Sciatic nerve (tissue), 2 donors: ENCODE measurements around the gene PTPRN2. TPM values are rescaled to one million over a fixed set of nuclear protein-coding genes. Genes with fewer than 3 reads are reported as not detected.

Source experiments
- ATAC-seq: fragments of 200-7000 bp; cut with Tn5 transposase; one replicate; pipeline ENCODE4 v1.9.1; 2020; ENCODE audit warnings: mild to moderate bottlenecking, moderate library complexity
- DNase-seq: peaks from one replicate; pipeline ENCODE4 v3.0.0-alpha.2; 2020; ENCODE audit warnings: low spot score
- intact Hi-C: fragments of 100-400 bp; cut with DNase I; formaldehyde crosslinking; loops from one replicate; pipeline ENCODE4 v1.14.2; 2022
- total RNA-seq: library from RNA; stranded (reverse); fragmentation: NEBNext Ultra II Directional; extraction: Animal tissue kit (Norgen Biotek cat#: 25700); gene quantifications from one replicate; pipeline ENCODE4 v1.2.1, GENCODE V29; 2021
- donor health status: DM: no; HTN: no; CAD: no.
- donor health status: DM: no; HTN: no; CAD: no.

Gene PTPRN2
- total RNA-seq, 1 donor from 2014 or later: 12.7 TPM

DNA sequence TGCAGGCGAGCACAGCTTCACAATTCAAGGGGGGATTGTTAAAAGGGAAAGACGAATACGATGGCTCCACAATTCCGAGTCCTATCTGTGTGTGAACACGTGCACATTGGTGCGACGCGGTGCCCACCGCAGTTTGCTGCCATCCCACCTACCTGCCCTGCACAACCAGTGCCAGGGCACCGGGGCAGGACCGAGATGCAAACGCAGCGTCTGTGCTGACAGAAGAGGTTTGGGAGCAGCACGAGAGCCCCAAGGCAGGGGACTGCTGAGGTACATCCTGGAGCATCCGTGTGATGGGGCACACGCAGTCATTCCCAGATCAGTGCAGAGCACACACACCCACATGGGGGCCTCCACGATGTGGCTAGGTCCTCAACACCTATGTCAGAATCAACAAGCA is 1029.6 kb downstream of the PTPRN2 start:
- ATAC-seq (no peak), DNase-seq (peak; percentile 40)
- intact Hi-C loops: no loop called here

DNA sequence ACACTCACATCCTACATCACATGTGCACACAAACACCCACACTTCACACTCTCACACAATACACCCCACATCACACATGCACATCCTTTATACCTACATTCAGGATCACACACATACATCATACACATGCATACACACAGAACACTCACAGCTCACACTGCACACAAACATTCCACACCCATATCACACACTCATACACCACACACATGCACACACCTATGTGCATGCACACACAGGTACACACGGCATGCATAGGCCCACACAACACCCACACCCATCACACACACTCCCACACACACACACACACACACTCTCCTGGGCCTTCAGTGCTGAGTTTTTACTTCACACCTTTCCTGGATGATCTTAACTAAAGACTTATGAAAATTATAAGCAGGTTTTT is 1030.4 kb downstream of the PTPRN2 start:
- ATAC-seq (no peak), DNase-seq (peak; percentile 1)
- intact Hi-C loops: no loop called here

DNA sequence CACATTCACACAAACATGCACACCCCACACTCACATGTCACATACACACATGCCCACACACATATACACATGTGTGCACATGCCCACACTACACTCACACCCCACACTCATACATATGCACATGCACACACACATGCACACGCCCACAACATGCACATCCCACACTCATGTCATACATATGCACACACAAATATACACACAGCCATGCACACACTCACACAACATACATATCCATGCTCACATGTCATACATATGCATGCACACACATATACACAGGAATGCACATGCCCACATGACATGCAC is 1031.0 kb downstream of the PTPRN2 start:
- DNase-seq (peak; percentile 6), ATAC-seq (no peak)
- intact Hi-C loops: no loop called here

DNA sequence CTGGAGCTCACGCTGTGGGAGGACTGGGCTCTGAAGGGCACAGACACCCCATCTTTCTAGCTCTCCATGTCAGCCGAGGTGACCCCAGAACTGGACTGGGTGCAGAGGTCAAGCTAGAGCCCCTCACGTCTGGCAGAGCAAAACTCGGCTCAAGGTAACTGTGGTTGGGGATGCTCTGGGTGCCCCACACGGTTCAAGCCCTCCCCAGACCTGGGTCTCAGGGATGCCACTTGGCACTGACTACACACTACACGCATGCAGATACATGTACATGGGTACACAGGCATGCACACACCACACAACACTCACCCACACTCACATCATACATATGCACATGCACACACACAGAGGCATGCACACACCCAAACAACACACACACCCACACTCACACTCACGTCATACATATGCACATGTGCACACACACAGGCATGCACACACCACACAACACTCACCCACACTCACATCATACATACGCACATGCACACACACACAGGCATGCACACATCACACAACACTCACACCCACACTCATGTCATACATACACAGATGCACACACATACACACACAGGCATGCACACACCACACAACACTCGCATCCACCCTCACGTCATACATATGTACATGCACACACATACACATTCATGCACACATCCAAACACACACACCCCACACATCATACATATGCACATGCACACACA is 1031.5 kb downstream of the PTPRN2 start:
- DNase-seq (no peak), ATAC-seq (no peak)
- intact Hi-C loops: no loop called here

DNA sequence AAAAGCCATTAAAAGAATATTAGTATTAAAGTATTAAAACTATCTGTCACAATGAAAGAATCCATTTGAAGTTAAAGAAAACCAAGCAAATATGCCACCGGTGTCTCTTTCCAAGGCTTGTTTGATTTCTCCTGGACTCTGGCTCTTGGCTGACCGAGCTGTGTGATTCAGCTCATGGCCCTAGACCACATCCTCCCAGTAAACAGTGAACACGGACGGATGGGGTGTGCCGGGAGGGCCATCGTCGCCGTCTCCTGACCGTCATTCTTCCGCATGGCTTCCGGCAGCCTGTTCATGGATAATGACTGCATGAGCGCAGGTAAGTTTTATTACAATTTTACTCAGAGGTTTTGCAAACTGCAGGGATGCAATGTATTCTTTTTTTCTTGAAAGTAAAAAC is 1032.3 kb downstream of the PTPRN2 start:
- intact Hi-C loops: no loop called here
- DNase-seq: peak; percentile 42
- no peak for ATAC-seq

DNA sequence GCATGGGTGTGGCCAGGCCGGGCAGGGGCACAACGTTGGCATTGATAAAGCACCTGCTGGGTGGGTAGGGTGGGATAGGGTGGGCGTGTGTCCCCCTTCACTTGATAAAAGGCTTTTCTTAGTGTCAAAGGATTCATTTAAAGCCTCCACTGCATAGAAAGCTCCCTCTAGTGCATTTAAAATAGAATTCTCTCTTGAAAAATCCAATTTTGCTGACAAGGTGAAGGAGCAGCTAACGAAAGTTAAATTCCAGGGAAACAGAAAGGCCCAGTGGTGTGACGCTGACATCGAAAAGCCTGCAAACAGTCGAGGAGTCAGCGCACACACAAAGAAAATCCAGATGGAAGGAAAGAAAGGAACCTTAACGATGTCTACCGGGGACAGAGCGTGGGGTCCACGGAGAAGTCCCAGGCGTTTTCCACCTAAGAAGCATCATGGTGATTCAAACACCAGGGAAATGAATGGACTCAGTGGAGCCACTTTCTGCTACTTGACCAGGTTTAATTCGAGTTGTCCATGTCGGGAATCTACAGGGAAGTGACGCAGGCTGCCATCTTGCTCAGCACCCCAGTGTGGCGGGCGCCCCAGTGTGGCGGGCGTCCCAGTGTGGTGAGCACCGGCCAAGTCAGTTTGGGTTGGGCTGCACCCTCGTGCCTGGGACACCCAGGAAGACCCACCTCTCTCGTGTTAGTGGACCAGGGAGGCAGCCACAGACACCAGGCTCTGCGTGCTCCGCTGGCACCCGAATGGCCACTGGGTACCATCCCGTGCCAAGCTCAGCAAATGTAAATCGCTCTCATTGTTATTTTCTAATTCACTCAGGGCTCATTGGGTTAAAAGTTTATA is 1033.0 kb downstream of the PTPRN2 start:
- ATAC-seq: no peak
- peak; percentile 28 for DNase-seq
- intact Hi-C loops: no loop called here

DNA sequence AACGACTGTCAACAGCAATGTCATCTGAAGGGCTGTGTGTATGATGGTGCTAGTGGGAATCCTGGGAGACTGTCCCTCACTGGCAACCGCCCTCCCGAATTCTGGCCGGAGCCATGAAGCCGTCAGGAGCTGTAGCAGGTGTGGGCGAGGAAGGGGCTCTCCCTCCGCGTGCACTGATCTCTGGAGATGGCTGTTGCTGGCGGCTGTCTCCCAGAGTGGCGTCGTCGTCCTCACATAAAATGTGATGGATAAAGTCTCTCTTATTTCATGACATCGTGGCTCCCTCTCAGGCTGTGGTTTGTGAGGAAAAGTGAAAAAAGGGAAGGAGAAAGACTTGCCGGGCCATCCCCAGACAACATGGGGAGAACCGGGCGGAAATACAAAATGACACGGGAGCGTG is 1034.4 kb downstream of the PTPRN2 start:
- ATAC-seq (no peak), DNase-seq (peak; percentile 30)
- intact Hi-C loops: no loop called here

DNA sequence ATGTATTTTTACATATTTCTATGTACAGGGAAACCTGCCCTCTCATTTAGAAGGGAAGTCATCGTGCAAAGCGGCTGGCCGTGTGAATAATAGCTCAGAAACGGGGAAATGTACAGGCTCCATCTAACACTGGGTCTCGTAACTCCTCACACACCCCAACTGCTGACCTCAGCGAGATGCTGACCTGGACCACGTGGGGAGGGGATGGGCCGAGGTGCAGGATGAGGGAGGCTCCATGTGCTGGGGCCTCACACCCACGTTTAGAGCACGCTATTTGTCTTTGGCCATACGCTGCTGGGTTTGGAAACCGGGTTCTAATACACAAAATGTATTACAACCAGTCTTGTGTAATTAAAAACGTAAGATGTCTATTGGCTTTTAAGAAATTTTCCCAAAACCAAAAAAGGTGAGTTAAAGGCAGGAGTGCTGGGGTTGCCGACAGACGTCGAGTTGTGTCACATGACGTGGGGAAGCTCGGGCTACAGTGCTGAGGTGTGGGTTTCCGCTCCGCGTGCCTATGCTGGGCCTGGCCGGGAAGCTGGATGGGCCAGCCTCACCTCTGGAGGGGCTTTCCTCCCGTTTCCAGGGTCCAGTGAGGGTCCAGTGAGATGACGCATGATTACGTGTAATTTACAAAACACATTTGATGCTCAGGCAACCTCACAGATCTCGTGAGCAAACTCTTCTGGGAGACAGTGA is 1035.2 kb downstream of the PTPRN2 start:
- intact Hi-C loops: no loop called here
- DNase-seq (peak; percentile 38), ATAC-seq (no peak)

DNA sequence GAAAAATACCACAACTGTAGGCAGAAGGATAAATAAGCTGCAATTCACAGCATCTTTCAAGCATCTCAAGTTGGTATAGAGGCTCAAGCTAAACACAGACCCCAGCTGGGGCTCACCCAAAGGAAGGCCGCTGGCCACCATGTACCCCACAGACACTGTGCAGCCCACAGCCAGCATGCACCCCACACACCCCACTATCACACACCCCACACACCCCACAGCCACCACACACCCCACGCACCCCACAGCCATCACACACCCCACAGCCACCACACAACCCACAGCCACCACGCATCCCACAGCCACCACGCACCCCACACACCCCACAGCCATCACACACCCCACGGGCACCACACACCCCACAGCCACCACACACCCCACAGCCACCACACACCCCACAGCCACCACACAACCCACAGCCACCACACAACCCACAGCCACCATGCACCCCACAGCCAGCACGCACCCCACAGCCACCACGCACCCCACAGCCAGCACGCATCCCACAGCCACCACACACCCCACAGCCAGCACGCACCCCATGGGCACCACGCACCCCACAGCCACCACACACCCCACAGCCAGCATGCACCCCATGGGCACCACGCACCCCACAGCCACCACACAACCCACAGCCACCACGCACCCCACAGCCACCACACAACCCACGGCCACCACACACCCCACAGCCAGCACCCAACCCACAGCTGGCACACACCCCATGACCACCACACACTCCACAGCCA is 1036.1 kb downstream of the PTPRN2 start:
- intact Hi-C loops: no loop called here
- ATAC-seq (no peak), DNase-seq (peak; percentile 30)

DNA sequence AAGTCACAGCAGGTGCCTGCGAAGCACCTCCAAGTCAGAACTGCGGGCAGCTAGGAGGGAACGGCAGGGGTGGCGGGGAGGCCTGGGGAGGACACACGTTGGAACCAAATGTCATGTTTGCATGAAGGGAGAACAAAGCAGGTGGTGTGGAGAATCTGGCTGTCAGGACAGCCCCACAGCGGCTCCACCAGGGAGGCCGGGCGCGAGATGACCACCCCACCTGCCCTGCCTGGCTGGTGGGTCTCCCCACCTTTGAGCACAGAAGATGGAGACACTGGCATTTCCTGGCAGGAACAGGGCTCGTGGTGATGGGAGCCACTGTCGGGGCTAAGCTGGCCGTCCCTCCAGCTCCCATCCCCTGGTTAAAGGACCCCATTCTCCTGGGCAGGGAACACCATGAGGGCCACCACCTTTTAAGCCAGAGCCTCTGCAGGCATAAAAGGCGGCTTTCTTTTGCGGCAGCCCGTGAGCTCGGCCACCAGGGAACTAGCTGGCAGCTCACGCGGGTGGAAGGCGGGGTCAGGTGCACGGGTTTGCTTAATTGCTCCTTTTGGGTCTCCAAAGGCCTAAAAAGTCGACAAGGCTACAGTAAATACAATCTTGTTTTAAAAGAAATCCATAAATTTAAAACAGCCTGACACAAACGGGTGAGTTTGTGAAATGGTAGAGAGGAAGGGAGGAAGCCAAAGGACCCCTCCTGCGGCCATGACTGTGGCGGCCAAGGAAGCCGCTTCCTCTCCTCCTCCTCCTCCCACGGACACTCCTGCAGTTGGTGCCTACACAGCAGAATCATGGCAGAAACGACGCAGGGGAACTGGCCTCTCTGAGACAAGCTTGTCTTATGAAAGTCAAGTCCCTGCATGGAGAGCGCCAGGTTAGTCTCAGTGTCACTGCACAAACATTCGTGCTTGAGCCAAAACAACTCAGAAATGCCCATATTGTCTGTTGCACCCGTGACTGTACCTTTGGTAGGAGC is 1037.0 kb downstream of the PTPRN2 start:
- intact Hi-C loops: no loop called here
- DNase-seq: peak; percentile 39

DNA sequence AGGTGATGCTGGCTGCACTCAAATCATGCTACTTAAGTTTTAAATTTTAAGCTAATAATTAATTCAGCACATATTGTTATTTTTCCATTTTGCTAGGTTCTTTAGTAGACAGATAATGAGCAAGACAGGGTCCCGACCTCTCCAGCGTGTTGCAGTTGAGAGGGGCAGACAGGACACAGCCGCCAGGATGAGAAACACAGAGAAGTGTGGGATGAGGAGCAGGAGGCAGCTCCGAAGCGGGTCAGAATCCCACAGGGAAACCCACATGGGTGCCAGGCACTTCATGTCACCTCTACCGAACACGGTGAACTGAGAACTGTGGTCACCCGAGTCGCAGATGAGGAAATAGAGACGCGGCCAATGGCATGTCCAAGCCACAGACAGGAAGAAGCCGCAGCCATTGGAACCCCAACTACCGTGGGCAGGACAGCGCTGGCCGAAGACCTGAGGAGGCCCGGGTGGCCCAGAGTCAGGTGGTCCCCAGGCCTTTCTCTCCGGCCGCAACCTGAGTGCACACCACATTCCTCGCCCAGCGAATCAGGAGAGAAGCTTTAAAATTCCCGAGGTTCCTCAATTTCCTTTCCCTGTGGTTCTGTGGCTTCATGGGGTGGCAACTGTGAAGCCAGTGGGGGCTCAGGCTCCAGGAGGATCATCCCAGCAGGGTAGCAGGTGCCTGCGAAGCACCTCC is 1037.9 kb downstream of the PTPRN2 start:
- no peak for ATAC-seq
- peak; percentile 42 for DNase-seq
- intact Hi-C loops: no loop called here

More for the DNA sequence above, 1037.0 kb downstream of the PTPRN2 start:
- no peak for ATAC-seq

DNA sequence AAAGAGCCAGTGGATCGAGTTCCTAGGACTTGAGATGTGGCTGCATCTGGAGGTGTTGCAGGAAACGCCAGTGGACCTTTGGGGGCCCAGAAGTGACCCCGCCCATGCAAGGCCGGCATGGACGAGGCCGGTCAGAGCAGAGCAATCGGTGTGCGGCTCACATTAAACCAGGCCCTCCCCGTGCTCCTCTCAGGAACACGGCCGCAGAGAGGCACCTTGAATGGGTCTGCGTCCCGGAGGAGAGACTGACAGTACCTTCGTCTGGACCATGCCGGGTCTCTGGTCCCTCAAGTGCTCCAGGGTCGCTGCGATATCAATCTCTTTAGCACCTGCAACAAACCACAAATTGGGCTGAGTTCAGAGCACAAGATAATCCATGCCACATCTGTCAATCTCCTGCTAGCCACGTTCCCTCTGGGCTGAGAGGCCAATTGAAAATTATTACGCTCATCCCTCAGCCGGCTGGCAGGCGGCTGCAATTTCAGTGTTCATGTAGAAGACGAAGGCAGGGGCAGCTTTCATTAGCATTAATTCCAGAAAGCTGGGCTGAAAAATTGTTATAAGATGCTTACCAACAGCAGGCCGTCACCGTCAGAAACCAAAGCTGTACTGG is 1038.8 kb downstream of the PTPRN2 start:
- peak; percentile 52 for DNase-seq

DNA sequence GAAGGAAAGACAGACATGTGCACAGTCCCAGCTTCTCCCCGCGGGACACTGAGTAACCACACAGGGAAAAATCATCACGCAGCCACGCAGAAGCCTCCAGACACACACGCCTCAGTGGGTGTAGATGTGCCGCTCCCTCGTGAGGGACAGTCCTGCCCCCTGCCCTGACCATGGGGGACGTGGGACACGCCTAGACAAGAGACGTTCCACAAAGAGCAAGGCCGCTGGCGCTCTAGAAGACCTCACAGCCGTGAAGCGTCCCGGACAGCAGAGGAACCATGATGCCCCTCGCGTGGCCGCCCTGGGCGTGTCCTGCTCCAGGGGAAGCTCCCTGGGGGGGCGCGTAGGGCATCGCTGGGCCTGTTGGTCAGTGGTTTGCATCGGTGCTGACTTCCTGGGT is 1040.0 kb downstream of the PTPRN2 start:
- intact Hi-C loops: no loop called here
- ATAC-seq (no peak), DNase-seq (peak; percentile 40)

More for the DNA sequence above, 1038.8 kb downstream of the PTPRN2 start:
- no peak for ATAC-seq
- intact Hi-C loops: no loop called here

DNA sequence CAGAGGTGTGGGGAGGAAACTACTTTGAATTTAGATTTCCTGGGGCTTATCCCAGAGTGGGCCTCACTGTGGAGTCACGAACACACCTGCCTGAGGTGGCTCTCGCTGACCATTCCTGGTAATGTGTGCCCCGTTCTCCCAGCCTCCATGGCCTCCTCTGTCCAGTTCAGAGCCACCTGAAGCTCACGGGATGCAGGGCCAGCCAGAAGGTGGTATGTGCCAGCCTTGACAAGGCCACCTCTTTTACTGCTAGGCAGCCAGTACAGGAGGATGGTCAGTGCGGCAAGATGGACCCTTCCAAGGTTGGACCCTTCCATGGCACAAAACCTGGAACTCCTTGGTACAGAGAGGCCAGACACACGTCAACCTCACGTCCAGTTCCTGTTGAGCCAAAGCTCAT is 1040.5 kb downstream of the PTPRN2 start:
- ATAC-seq (no peak), DNase-seq (peak; percentile 26)
- intact Hi-C loops: no loop called here

DNA sequence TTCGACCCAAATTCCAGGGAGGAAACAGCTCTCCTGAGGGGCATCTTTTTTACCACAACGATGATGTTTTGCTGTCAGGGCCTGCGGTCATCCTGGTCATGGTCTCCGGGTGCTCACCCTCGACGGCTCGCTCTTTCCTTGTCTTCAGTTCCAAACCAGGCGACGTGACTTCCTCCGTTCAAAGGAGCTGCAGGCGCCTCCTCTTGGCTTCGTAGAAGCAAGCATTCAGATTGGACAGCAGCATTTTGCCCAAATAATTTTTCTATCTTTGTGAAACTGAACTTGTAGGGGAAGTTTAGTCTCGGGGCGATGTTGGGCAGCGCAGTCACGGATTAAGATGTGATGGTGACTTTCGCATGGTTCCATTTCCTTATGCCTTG is 1042.0 kb downstream of the PTPRN2 start:
- DNase-seq (peak; percentile 23), ATAC-seq (no peak)
- intact Hi-C loops: no loop called here

DNA sequence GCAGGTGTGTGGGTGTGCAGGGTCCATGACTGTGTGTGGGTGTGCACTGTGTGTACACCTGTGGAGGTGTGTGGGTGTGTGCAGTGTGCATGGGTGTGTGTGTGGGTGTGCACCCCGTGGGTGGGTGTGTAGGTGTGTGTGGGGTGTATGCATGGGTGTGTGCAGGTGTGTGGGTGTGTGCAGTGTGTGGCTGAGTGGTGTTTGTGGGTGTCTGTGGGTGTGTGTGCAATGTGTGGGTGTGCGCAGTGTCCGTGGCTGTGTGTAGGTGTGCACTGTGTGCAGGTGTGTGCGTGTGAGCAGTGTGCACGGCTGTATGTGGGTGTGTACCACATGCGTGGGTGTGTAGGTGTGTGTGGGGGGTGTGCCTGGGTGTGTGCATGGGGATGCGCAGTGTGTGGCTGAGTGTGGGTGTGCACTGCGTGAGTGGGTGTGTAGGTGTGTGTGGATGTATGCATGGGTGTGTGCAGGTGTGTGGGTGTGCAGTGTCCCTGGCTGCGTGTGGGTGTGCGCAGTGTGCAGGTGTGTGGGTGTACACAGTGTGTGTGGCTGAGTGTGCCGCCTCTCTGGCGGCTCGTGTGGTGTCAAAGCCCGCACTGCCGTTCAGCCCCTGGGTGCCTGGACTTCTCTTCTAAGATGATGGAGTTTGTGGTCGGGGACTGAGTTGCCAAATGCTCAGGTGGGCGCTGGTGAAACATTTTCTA is 1042.5 kb downstream of the PTPRN2 start:
- no peak for DNase-seq
- intact Hi-C loops: no loop called here
- peak; percentile 24 for ATAC-seq

DNA sequence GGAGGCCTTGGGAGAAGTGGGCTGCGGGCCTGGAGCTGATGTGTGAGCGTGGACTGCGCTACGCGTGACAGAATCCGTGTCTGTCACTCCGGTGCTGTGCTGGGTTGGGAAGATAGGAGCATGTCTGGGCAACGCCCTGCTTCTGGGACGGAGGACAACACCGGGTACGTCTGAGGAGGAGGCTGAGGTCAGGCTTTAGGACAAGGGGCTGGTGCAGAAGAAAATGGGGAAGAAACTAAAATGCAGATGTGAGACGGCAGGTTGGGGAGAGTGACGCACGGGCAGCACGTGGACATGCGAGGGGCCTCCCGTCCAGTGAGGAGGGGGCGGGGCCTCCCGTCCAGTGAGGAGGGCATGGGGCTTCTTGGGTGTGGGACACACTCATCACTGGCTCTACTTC is 1043.4 kb downstream of the PTPRN2 start:
- DNase-seq (no peak), ATAC-seq (no peak)
- intact Hi-C loops: no loop called here
